HL-60 (cell line): Measurements from ENCODE around the gene CYSLTR2.

Experiments used
- DNase-seq, 2 experiments: peaks; one replicate each; pipeline ENCODE4 v3.0.0-alpha.2; 2010 to 2020; ENCODE audit warnings: low read depth in 1 of 2, low spot score in 1 of 2
- H3K27ac ChIP-seq: fragments of 250-450 bp; sonication (Bioruptor Pico); replicated peaks from 2 replicates; pipeline ENCODE4 v1.5.1; 2020; ENCODE audit warnings: mild to moderate bottlenecking, moderate library complexity
- H3K27me3 ChIP-seq: fragments of 250-450 bp; sonication (Bioruptor Pico); 2 replicates; pipeline ENCODE4 v1.5.1; 2021; ENCODE audit warnings: mild to moderate bottlenecking, moderate library complexity; ENCODE audit not compliant: insufficient read depth, poor library complexity, severe bottlenecking
- H3K4me3 ChIP-seq: replicated peaks from 2 replicates; pipeline ENCODE4 v1.5.1; 2011; ENCODE audit warnings: mild to moderate bottlenecking, control low read depth, low read length; ENCODE audit not compliant: insufficient read depth
- CTCF ChIP-seq: IDR thresholded peaks from one replicate; pipeline ENCODE4 v1.5.1; 2011; ENCODE audit warnings: low read length, control low read depth, inconsistent platforms; ENCODE audit not compliant: insufficient read depth
- GABPA ChIP-seq: IDR thresholded peaks from 2 replicates; pipeline ENCODE4 v1.6.1; 2012; ENCODE audit warnings: low read depth
- POLR2AphosphoS5 ChIP-seq: IDR thresholded peaks from 2 replicates; pipeline ENCODE4 v1.6.1; 2012; ENCODE audit warnings: low read depth
- SPI1 ChIP-seq: IDR thresholded peaks from 2 replicates; pipeline ENCODE4 v1.6.1; 2012; ENCODE audit warnings: low read depth, mild to moderate bottlenecking, borderline replicate concordance
- TF ChIP-seq, protein P1 (sequence below): IDR thresholded peaks from 2 replicates; pipeline ENCODE4 v1.6.1; 2012; ENCODE audit warnings: low read depth; ENCODE audit not compliant: insufficient replicate concordance

CYSLTR2 gene

DNA sequence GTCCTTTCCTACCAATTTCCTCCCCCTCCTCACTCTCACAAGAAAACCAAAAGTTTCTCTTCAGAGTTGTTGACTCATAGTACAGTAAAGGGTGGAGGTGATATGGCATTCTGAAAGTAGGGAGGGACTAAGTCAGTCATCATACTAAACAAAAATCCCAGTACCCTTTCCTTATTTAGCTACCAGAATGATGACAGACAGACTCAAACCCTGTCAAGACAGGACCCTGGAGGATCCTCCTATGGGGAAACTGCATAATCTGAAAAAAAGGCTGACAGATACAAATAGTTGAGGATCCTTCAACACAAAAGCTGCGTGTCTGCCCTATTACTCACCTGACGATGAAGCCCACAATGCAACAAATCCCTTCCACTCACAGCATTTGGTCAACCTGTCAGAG lies 55.5 kb downstream of the CYSLTR2 start:
- DNase-seq: no peak
- Histone ChIP-seq H3K27ac (no peak overlapping the region), H3K4me3 (no peak overlapping the region), H3K27me3 (no peaks in the 10 kb centered on the region)
- TF ChIP-seq, protein P1, sequence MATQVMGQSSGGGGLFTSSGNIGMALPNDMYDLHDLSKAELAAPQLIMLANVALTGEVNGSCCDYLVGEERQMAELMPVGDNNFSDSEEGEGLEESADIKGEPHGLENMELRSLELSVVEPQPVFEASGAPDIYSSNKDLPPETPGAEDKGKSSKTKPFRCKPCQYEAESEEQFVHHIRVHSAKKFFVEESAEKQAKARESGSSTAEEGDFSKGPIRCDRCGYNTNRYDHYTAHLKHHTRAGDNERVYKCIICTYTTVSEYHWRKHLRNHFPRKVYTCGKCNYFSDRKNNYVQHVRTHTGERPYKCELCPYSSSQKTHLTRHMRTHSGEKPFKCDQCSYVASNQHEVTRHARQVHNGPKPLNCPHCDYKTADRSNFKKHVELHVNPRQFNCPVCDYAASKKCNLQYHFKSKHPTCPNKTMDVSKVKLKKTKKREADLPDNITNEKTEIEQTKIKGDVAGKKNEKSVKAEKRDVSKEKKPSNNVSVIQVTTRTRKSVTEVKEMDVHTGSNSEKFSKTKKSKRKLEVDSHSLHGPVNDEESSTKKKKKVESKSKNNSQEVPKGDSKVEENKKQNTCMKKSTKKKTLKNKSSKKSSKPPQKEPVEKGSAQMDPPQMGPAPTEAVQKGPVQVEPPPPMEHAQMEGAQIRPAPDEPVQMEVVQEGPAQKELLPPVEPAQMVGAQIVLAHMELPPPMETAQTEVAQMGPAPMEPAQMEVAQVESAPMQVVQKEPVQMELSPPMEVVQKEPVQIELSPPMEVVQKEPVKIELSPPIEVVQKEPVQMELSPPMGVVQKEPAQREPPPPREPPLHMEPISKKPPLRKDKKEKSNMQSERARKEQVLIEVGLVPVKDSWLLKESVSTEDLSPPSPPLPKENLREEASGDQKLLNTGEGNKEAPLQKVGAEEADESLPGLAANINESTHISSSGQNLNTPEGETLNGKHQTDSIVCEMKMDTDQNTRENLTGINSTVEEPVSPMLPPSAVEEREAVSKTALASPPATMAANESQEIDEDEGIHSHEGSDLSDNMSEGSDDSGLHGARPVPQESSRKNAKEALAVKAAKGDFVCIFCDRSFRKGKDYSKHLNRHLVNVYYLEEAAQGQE: no peak
- TF ChIP-seq CTCF: no peak

DNA sequence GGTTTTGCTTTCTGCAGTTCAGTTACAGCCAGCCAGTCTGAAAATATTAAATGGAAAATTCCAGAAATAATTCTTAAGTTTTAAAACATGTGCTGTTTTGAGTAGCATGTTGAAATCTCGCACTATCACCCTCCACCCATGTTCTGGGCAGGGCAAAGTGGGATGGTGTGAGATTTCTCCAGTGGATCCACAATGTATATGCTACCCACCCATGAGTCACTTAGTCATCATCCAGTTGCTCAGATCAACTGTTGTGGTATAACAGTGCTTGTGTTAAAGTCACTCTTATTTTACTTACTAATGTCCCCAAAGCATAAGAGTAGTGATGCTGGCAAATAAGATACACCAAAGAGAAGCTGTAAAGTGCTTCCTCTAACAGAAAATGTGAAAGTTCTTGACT lies 56.4 kb downstream of the CYSLTR2 start:
- no peaks in the 10 kb centered on the region for H3K27me3 ChIP-seq
- TF ChIP-seq CTCF (no peak), GABPA (no peak)
- TF ChIP-seq, protein P1: no peak
- H3K27ac ChIP-seq: no peak overlapping the region
- no peak overlapping the region for H3K4me3 ChIP-seq
- DNase-seq: no peak

- Histone ChIP-seq H3K27me3 (no peaks in the 10 kb centered on the region), H3K27ac (no peak overlapping the region), H3K4me3 (no peak overlapping the region)
- TF ChIP-seq POLR2AphosphoS5 (no peak), SPI1 (no peak), CTCF (no peak)
- TF ChIP-seq, protein P1: no peak
- no peak for DNase-seq
These were observed 58.4 kb downstream of the CYSLTR2 start for GRCh38 chr13:48712141-48712540.
